SU-DHL-6 (cell line): ENCODE data around the gene FHL1.

Experiments used
- H2AFZ ChIP-seq: fragments of 200-600 bp; sonication (generic); 2 replicates; pipeline ENCODE4 v1.6.1; 2014; ENCODE audit warnings: low read depth, mild to moderate bottlenecking, moderate library complexity, mixed read lengths, antibody characterized with exemption, low read length; ENCODE audit not compliant: severe bottlenecking
- H3F3A ChIP-seq: fragments of 200-600 bp; shearing (Covaris generic); 2 replicates; pipeline ENCODE4 v1.6.0; 2016; ENCODE audit warnings: antibody characterized with exemption, mild to moderate bottlenecking; ENCODE audit not compliant: insufficient read depth
- H3K27ac ChIP-seq: fragments of 200-600 bp; sonication (generic); 2 replicates; pipeline ENCODE4 v1.5.1; 2016; ENCODE audit warnings: low read depth, mild to moderate bottlenecking, low read length, moderate library complexity, mixed read lengths
- H3K27me3 ChIP-seq: fragments of 200-600 bp; sonication (generic), shearing (Covaris generic); 2 replicates; pipeline ENCODE4 v1.6.0; 2014; ENCODE audit warnings: mild to moderate bottlenecking, low read length
- H3K36me3 ChIP-seq: fragments of 200-600 bp; sonication (generic); 2 replicates; pipeline ENCODE4 v1.6.1; 2014; ENCODE audit warnings: mild to moderate bottlenecking, low read length, mixed read lengths
- H3K4me2 ChIP-seq: fragments of 300-600, 200-600 bp; shearing (Covaris generic), sonication (generic); 2 replicates; pipeline ENCODE4 v1.6.0; 2014; ENCODE audit warnings: low read length, low read depth, mild to moderate bottlenecking; ENCODE audit not compliant: poor library complexity, severe bottlenecking
- H3K4me3 ChIP-seq: fragments of 200-600 bp; sonication (generic); 2 replicates; pipeline ENCODE4 v1.5.1; 2014; ENCODE audit warnings: antibody characterized with exemption, low read length, mild to moderate bottlenecking, mixed read lengths; ENCODE audit not compliant: insufficient read depth, poor library complexity, severe bottlenecking
- H3K79me2 ChIP-seq: fragments of 200-600 bp; sonication (generic); 2 replicates; pipeline ENCODE4 v1.6.1; 2014; ENCODE audit warnings: mild to moderate bottlenecking, low read length, moderate library complexity; ENCODE audit not compliant: insufficient read depth
- H3K9ac ChIP-seq: fragments of 200-600 bp; sonication (generic); 2 replicates; pipeline ENCODE4 v1.7.0; 2014; ENCODE audit warnings: mild to moderate bottlenecking, low read length
- H3K9me2 ChIP-seq: fragments of 200-600 bp; sonication (generic); replicated peaks from 2 replicates; pipeline ENCODE4 v1.6.1; 2014; ENCODE audit warnings: low read length; ENCODE audit not compliant: insufficient read depth
- H3K9me3 ChIP-seq: fragments of 200-600 bp; sonication (generic); 2 replicates; pipeline ENCODE4 v1.6.1; 2014; ENCODE audit warnings: low read length, mixed read lengths; ENCODE audit not compliant: insufficient read depth
- H4K20me1 ChIP-seq: fragments of 200-600 bp; sonication (generic); 2 replicates; pipeline ENCODE4 v1.6.1; 2014; ENCODE audit warnings: low read depth, mild to moderate bottlenecking, antibody characterized with exemption, low read length, moderate library complexity, mixed read lengths
- EZH2phosphoT487 ChIP-seq: fragments of 200-600 bp; sonication (generic), shearing (Covaris generic); conservative IDR thresholded peaks from 2 replicates; pipeline ENCODE4 v1.6.1; 2018; ENCODE audit warnings: mild to moderate bottlenecking, antibody characterized with exemption, low read length, moderate library complexity, mixed read lengths
- TF ChIP-seq, protein P1 (sequence below): fragments of 200-600 bp; sonication (generic); IDR thresholded peaks from one replicate; pipeline ENCODE4 v1.5.1; 2017; ENCODE audit warnings: antibody characterized with exemption, mild to moderate bottlenecking, low read length, moderate library complexity; ENCODE audit not compliant: insufficient read depth, poor library complexity, severe bottlenecking

FHL1 gene

DNA sequence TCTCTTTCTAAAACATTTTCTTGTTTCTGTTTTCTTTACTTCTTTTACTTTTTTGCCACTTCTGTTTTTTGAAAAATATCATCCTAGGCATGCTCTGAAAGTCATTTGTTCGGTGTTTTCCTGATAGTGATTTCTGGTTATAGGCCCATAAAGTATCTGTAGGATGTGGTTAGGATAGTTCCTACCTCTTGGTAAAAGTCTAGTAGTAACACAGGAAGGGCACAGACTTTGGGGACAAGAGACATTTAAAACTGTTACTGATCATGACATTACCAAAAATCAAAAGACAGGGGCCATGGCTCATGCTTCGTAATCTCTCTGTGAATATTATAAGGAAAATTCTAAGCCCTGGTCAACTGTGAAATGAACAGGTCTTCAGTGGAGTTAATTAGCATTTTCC lies 44.8 kb downstream of the FHL1 start:
- H3K79me2 ChIP-seq: no peaks in the 10 kb centered on the region
- no peaks in the 10 kb centered on the region for H3K9me3 ChIP-seq
- H3K36me3 ChIP-seq: no peaks in the 10 kb centered on the region
- no peak overlapping the region for H3K27ac ChIP-seq
- TF ChIP-seq EZH2phosphoT487: no peak
- TF ChIP-seq, protein P1, sequence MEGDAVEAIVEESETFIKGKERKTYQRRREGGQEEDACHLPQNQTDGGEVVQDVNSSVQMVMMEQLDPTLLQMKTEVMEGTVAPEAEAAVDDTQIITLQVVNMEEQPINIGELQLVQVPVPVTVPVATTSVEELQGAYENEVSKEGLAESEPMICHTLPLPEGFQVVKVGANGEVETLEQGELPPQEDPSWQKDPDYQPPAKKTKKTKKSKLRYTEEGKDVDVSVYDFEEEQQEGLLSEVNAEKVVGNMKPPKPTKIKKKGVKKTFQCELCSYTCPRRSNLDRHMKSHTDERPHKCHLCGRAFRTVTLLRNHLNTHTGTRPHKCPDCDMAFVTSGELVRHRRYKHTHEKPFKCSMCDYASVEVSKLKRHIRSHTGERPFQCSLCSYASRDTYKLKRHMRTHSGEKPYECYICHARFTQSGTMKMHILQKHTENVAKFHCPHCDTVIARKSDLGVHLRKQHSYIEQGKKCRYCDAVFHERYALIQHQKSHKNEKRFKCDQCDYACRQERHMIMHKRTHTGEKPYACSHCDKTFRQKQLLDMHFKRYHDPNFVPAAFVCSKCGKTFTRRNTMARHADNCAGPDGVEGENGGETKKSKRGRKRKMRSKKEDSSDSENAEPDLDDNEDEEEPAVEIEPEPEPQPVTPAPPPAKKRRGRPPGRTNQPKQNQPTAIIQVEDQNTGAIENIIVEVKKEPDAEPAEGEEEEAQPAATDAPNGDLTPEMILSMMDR: no peak
- H4K20me1 ChIP-seq: no peaks in the 10 kb centered on the region
- H3K9me2 ChIP-seq: no peaks in the 10 kb centered on the region
- H3K27me3 ChIP-seq: no peaks in the 10 kb centered on the region
- no peaks in the 10 kb centered on the region for H3F3A ChIP-seq
- no peak overlapping the region for H3K4me2 ChIP-seq
- H3K9ac ChIP-seq: no peak overlapping the region
- no peak overlapping the region for H2AFZ ChIP-seq
- H3K4me3 ChIP-seq: no peak overlapping the region

GRCh38 chrX:136192839-136193414 lies 45.6 kb downstream of the FHL1 start:
- Histone ChIP-seq H3K4me3 (no peak overlapping the region), H3K36me3 (no peaks in the 10 kb centered on the region), H3K27me3 (no peaks in the 10 kb centered on the region), H3K9me2 (no peaks in the 10 kb centered on the region), H3F3A (no peaks in the 10 kb centered on the region), H3K9ac (no peak overlapping the region), H3K27ac (no peak overlapping the region), H3K9me3 (no peaks in the 10 kb centered on the region), H3K79me2 (no peaks in the 10 kb centered on the region), H3K4me2 (no peak overlapping the region), H2AFZ (no peak overlapping the region), H4K20me1 (no peaks in the 10 kb centered on the region)
- no peak for TF ChIP-seq EZH2phosphoT487
- TF ChIP-seq, protein P1: no peak

GRCh38 chrX:136193771-136194170 lies 46.4 kb downstream of the FHL1 start:
- H3K27me3 ChIP-seq: no peaks in the 10 kb centered on the region
- H3K9ac ChIP-seq: no peak overlapping the region
- no peak overlapping the region for H3K4me3 ChIP-seq
- H2AFZ ChIP-seq: no peak overlapping the region
- no peak overlapping the region for H3K27ac ChIP-seq
- H3K9me2 ChIP-seq: no peaks in the 10 kb centered on the region
- H3K4me2 ChIP-seq: no peak overlapping the region
- H4K20me1 ChIP-seq: no peaks in the 10 kb centered on the region
- no peaks in the 10 kb centered on the region for H3K9me3 ChIP-seq
- H3F3A ChIP-seq: no peaks in the 10 kb centered on the region
- no peaks in the 10 kb centered on the region for H3K36me3 ChIP-seq
- H3K79me2 ChIP-seq: no peaks in the 10 kb centered on the region
- no peak for TF ChIP-seq EZH2phosphoT487
- TF ChIP-seq, protein P1: no peak
